ENCODE measurements around the gene GPC5. TPM values are rescaled to one million over a fixed set of nuclear protein-coding genes. Genes with fewer than 3 reads are reported as not detected.

The GPC5 gene
- total RNA-seq, 1 donor from 2014 or later = 8.7 TPM

DNA sequence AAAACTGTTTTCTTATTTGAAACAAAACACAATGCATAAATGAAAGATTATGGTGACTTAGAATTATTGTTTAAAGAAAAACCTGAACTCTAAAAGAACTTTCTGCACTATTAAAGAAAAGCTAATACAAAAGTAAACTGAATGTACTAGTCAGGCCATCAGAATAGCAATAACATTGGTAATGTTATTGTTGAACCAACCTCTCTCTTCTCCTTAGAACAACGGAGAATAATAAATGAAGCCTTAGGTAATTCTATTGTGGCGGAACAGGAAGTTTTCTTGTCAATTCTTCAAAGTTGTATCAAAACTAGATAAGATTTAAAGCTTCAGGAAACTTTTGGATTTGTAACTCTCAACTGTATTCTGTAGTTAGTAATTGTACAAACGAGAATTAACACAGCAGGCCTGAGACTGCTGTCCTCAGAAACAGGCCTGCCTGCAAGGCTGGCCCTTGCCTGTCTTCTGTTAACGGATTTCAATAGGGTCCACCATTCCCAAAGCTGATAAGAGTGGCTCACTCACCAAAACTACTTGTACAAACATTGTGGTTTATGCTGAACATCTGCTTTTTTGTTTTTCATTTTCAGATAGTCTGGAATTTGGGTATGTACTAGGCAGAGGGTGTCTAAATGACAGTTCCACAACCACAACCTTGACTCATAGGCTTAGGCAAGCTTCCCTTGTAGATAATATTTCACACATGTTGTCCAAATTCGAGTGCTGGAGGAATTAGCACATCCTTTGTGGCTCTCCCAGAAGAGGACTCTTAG lies 825.8 kb downstream of the GPC5 start:
- no peaks in the 10 kb centered on the region for H3K4me1 ChIP-seq
- H3K9me3 ChIP-seq = no peaks in the 10 kb centered on the region
- no peak for DNase-seq
- no peak overlapping the region for H3K4me3 ChIP-seq
- intact Hi-C loops (cut with DNase I) = no loop called here
- H3K27me3 ChIP-seq (ENCODE audit: low read depth) = no peaks in the 10 kb centered on the region
- ATAC-seq = peak in 1 of 2 donors; percentile 59
- TF ChIP-seq, protein P1, sequence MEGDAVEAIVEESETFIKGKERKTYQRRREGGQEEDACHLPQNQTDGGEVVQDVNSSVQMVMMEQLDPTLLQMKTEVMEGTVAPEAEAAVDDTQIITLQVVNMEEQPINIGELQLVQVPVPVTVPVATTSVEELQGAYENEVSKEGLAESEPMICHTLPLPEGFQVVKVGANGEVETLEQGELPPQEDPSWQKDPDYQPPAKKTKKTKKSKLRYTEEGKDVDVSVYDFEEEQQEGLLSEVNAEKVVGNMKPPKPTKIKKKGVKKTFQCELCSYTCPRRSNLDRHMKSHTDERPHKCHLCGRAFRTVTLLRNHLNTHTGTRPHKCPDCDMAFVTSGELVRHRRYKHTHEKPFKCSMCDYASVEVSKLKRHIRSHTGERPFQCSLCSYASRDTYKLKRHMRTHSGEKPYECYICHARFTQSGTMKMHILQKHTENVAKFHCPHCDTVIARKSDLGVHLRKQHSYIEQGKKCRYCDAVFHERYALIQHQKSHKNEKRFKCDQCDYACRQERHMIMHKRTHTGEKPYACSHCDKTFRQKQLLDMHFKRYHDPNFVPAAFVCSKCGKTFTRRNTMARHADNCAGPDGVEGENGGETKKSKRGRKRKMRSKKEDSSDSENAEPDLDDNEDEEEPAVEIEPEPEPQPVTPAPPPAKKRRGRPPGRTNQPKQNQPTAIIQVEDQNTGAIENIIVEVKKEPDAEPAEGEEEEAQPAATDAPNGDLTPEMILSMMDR (IDR thresholded peaks at IDR 0.05) = no peak
- no peaks in the 10 kb centered on the region for H3K36me3 ChIP-seq
- no peak overlapping the region for H3K27ac ChIP-seq

DNA sequence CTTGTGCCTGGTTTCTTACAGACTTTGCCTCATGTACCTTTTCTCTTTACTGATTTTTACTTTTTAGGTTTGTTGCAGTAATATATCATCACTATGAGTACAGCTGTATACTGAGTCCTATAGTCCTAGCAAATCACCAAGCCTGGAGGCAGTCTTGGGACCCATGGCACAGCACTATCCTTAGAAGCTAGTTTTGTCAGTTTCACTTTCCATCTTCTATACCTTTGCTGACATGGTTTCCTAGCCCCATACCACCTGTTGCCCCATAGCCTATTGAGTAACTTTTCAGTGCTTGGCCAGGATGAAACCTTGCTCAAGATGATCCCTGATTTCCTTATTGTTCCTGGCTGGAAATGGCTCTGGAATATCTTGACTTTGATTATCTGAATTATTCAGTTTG lies 826.4 kb downstream of the GPC5 start:
- Histone ChIP-seq H3K4me1 (no peaks in the 10 kb centered on the region), H3K27me3 (ENCODE audit: low read depth) (no peaks in the 10 kb centered on the region), H3K27ac (no peak overlapping the region), H3K9me3 (no peaks in the 10 kb centered on the region), H3K4me3 (no peak overlapping the region), H3K36me3 (no peaks in the 10 kb centered on the region)
- TF ChIP-seq, protein P1 (IDR thresholded peaks at IDR 0.05) = no peak
- DNase-seq = no peak
- intact Hi-C loops (cut with DNase I) = no loop called here
- ATAC-seq = peak in 1 of 2 donors; percentile 41

DNA sequence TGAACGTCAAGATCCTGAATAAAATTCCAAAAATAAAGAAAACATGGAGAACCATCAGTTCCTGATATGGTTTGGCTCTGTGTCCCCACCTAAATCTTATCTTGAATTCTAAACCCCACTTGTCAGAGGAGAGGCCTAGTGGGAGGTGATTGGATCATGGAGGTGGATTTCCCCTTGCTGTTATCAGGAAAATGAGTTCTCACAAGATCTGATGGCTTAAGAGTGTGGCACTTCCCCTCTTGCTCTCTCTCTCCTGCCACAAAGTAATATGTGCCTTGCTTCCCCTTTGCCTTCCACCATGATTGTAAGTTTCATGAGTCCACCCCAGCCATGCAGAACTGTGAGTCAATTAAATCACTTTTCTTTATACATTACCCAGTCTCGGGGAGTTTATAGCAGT lies 827.4 kb downstream of the GPC5 start:
- ATAC-seq = no peak
- no peaks in the 10 kb centered on the region for H3K27me3 ChIP-seq (ENCODE audit: low read depth)

DNA sequence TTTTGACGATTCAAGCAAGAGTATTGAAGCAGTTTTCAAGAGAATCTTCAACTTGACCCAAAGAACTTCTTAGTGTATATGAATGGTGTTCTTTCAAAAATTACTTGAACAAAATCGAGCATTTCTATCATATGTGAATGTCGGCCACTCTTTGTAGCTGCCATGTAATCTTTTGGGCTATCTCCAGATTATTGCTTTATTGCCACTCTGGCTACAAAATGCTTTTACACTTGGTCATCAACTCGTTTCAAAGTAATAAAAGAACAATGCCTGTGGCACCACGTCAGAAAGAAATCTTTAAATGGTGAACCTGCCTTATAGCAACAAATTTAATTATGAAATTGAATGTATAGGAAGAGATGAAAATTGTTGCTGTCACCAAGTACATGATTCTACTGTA lies 834.5 kb downstream of the GPC5 start:
- Histone ChIP-seq H3K9me3 (no peaks in the 10 kb centered on the region), H3K27ac (no peak overlapping the region), H3K4me3 (no peak overlapping the region), H3K27me3 (ENCODE audit: low read depth) (no peaks in the 10 kb centered on the region), H3K4me1 (no peaks in the 10 kb centered on the region), H3K36me3 (no peaks in the 10 kb centered on the region)
- intact Hi-C loops (cut with DNase I) = no loop called here
- no peak for ATAC-seq
- DNase-seq = no peak
- TF ChIP-seq, protein P1 (IDR thresholded peaks at IDR 0.05) = no peak

More for the DNA sequence above, 827.4 kb downstream of the GPC5 start:
- DNase-seq = no peak
- TF ChIP-seq, protein P1 (IDR thresholded peaks at IDR 0.05) = no peak
- no peak overlapping the region for H3K4me3 ChIP-seq
- intact Hi-C loops (cut with DNase I) = no loop called here
- no peak overlapping the region for H3K27ac ChIP-seq
- no peaks in the 10 kb centered on the region for H3K4me1 ChIP-seq
- H3K36me3 ChIP-seq = no peaks in the 10 kb centered on the region
- no peaks in the 10 kb centered on the region for H3K9me3 ChIP-seq

DNA sequence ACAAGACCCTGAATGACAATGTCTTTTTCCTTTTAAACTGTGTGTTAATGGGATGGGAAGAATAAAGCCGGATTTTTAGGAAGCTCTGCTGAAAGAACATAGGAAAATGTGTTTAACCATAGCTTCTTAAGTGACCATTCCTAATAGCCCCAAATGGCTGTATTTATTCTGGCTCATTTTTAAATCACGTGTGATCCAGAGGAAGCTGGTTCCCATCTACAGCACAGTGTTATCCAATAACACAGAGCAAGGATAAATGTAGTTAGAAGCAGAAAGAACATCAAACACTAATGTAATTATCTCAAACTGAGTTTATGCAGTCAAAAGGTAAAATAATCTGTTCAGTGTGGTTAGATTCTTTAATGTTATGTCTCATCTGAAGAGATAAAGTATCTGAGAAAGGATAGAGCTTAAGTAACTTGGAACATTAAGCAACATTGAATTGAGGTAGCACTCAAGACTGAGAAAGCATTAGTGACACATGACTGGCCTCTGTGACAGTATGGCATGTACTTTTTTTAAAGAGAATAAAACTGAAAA lies 853.3 kb downstream of the GPC5 start:
- Histone ChIP-seq H3K4me3 (no peak overlapping the region), H3K4me1 (no peaks in the 10 kb centered on the region), H3K9me3 (no peaks in the 10 kb centered on the region), H3K27me3 (ENCODE audit: low read depth) (no peaks in the 10 kb centered on the region), H3K27ac (no peak overlapping the region), H3K36me3 (no peaks in the 10 kb centered on the region)
- DNase-seq (no peak), ATAC-seq (no peak)
- intact Hi-C loops (cut with DNase I) = no loop called here
- TF ChIP-seq, protein P1 (IDR thresholded peaks at IDR 0.05) = no peak
